B cell (primary cell): ENCODE results near the gene LRRC10B.

ENCODE experiments used
- CTCF ChIP-seq: fragments of 200-600 bp; IDR thresholded peaks from one replicate; pipeline ENCODE4 v1.8.0; 2022; ENCODE audit warnings: antibody characterized with exemption, mild to moderate bottlenecking
- EZH2 ChIP-seq: IDR thresholded peaks from 2 replicates; pipeline ENCODE4 v1.6.1; 2012; ENCODE audit warnings: borderline replicate concordance, low read depth, mild to moderate bottlenecking, moderate library complexity, low read length; ENCODE audit not compliant: insufficient read depth, poor library complexity, severe bottlenecking

DNA sequence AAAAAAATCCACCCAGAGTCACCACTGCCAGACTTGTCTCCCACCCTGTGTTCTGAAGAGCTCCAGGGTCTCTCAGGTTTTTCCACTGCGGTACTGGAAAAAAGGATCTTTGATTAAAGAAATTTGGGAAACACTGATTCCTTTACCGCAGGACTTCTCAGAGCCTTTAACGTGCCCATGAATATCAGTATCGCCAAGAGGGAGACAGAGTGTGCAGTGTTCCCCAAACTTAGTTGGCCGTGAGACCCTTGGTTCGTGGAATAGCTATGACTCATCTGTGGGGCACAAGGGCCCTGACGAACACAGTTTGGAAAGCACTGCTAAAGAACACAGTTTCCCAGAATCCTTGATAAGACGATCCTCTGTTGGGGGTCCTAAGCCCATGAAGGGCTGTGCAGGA, 40.6 kb downstream of the LRRC10B start:
- TF ChIP-seq CTCF = no peak
- no peak for TF ChIP-seq EZH2
